SU-DHL-6 (cell line): ENCODE data around the gene SERPINA1.

ENCODE experiments used
- H2AFZ ChIP-seq: fragments of 200-600 bp; sonication (generic); 2 replicates; pipeline ENCODE4 v1.6.1; 2014; ENCODE audit warnings: low read depth, mild to moderate bottlenecking, moderate library complexity, mixed read lengths, antibody characterized with exemption, low read length; ENCODE audit not compliant: severe bottlenecking
- H3F3A ChIP-seq: fragments of 200-600 bp; shearing (Covaris generic); 2 replicates; pipeline ENCODE4 v1.6.0; 2016; ENCODE audit warnings: antibody characterized with exemption, mild to moderate bottlenecking; ENCODE audit not compliant: insufficient read depth
- H3K27ac ChIP-seq: fragments of 200-600 bp; sonication (generic); 2 replicates; pipeline ENCODE4 v1.5.1; 2016; ENCODE audit warnings: low read depth, mild to moderate bottlenecking, low read length, moderate library complexity, mixed read lengths
- H3K27me3 ChIP-seq: fragments of 200-600 bp; sonication (generic), shearing (Covaris generic); 2 replicates; pipeline ENCODE4 v1.6.0; 2014; ENCODE audit warnings: mild to moderate bottlenecking, low read length
- H3K36me3 ChIP-seq: fragments of 200-600 bp; sonication (generic); 2 replicates; pipeline ENCODE4 v1.6.1; 2014; ENCODE audit warnings: mild to moderate bottlenecking, low read length, mixed read lengths
- H3K4me2 ChIP-seq: fragments of 300-600, 200-600 bp; shearing (Covaris generic), sonication (generic); 2 replicates; pipeline ENCODE4 v1.6.0; 2014; ENCODE audit warnings: low read length, low read depth, mild to moderate bottlenecking; ENCODE audit not compliant: poor library complexity, severe bottlenecking
- H3K4me3 ChIP-seq: fragments of 200-600 bp; sonication (generic); 2 replicates; pipeline ENCODE4 v1.5.1; 2014; ENCODE audit warnings: antibody characterized with exemption, low read length, mild to moderate bottlenecking, mixed read lengths; ENCODE audit not compliant: insufficient read depth, poor library complexity, severe bottlenecking
- H3K79me2 ChIP-seq: fragments of 200-600 bp; sonication (generic); 2 replicates; pipeline ENCODE4 v1.6.1; 2014; ENCODE audit warnings: mild to moderate bottlenecking, low read length, moderate library complexity; ENCODE audit not compliant: insufficient read depth
- H3K9ac ChIP-seq: fragments of 200-600 bp; sonication (generic); 2 replicates; pipeline ENCODE4 v1.7.0; 2014; ENCODE audit warnings: mild to moderate bottlenecking, low read length
- H3K9me2 ChIP-seq: fragments of 200-600 bp; sonication (generic); replicated peaks from 2 replicates; pipeline ENCODE4 v1.6.1; 2014; ENCODE audit warnings: low read length; ENCODE audit not compliant: insufficient read depth
- H3K9me3 ChIP-seq: fragments of 200-600 bp; sonication (generic); 2 replicates; pipeline ENCODE4 v1.6.1; 2014; ENCODE audit warnings: low read length, mixed read lengths; ENCODE audit not compliant: insufficient read depth
- H4K20me1 ChIP-seq: fragments of 200-600 bp; sonication (generic); 2 replicates; pipeline ENCODE4 v1.6.1; 2014; ENCODE audit warnings: low read depth, mild to moderate bottlenecking, antibody characterized with exemption, low read length, moderate library complexity, mixed read lengths
- CTCF ChIP-seq: fragments of 200-600 bp; sonication (generic); IDR thresholded peaks from one replicate; pipeline ENCODE4 v1.5.1; 2017; ENCODE audit warnings: antibody characterized with exemption, mild to moderate bottlenecking, low read length, moderate library complexity; ENCODE audit not compliant: insufficient read depth, poor library complexity, severe bottlenecking
- EZH2phosphoT487 ChIP-seq: fragments of 200-600 bp; sonication (generic), shearing (Covaris generic); conservative IDR thresholded peaks from 2 replicates; pipeline ENCODE4 v1.6.1; 2018; ENCODE audit warnings: mild to moderate bottlenecking, antibody characterized with exemption, low read length, moderate library complexity, mixed read lengths

Gene SERPINA1

DNA sequence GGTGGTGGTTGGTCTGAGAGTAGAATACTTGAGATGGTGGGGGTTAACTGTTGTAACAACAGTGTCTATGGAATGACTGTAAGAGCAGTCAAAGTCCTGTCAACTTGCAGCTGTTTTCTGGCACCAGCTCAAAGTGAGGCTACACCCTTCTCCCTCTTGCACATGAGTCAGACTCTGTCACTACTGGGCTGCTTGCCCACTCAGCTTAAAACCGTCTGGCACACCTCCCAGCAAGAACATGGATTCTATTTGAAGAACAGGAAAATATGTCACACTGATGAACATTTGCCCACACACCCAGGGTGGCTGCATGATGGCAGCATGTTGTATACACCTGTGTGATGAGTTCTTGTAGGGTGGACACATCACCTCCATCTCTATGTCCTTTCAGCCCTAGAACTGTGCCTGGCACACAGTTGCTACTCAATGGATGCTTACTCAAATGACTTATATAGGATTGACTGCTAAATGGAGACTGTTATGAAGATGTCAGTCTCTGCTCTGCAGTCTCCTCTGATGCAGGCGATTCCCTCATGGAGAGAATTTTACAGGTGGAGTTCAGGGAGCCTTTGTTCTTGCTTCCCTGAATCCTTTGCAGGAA, 46.0 kb downstream of the SERPINA1 start:
- Histone ChIP-seq H3K79me2 (no peaks in the 10 kb centered on the region), H3K4me2 (no peak overlapping the region), H3K36me3 (no peaks in the 10 kb centered on the region), H3K9me2 (no peaks in the 10 kb centered on the region), H3K27me3 (no peaks in the 10 kb centered on the region), H3K4me3 (no peak overlapping the region), H3K27ac (no peak overlapping the region), H3F3A (no peaks in the 10 kb centered on the region), H3K9ac (no peak overlapping the region), H3K9me3 (no peaks in the 10 kb centered on the region), H4K20me1 (no peaks in the 10 kb centered on the region), H2AFZ (no peak overlapping the region)
- TF ChIP-seq CTCF (no peak), EZH2phosphoT487 (no peak)

GRCh38 chr14:94341656-94342333, 46.6 kb downstream of the SERPINA1 start:
- Histone ChIP-seq H2AFZ (no peak overlapping the region), H3K9me2 (no peaks in the 10 kb centered on the region), H4K20me1 (no peaks in the 10 kb centered on the region), H3K4me2 (no peak overlapping the region), H3K27me3 (no peaks in the 10 kb centered on the region), H3K79me2 (no peaks in the 10 kb centered on the region), H3K27ac (no peak overlapping the region), H3K9ac (no peak overlapping the region), H3K4me3 (no peak overlapping the region), H3F3A (no peaks in the 10 kb centered on the region), H3K36me3 (no peaks in the 10 kb centered on the region), H3K9me3 (no peaks in the 10 kb centered on the region)
- no peak for TF ChIP-seq CTCF
- TF ChIP-seq EZH2phosphoT487 = no peak

DNA sequence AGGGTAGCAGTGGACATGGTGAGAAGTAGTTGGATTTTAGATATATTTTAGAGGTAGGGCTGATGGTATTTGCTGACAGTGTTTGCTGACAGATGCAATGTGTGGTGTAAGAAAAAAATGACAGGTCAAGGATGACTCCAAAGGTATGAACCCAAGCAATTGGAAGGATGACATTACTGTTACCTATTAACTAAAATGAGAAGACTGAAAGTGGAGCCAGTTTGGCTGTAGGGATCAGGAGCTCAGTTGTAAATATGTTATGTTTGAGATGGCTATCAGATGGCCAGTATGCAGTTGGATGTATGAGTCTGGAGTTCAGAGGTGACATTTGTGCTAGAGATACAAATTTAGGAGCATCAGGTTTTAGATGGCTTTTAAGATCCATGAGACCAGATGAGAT, 47.9 kb downstream of the SERPINA1 start:
- Histone ChIP-seq H3K27me3 (no peaks in the 10 kb centered on the region), H4K20me1 (no peaks in the 10 kb centered on the region), H3K9me2 (no peaks in the 10 kb centered on the region), H2AFZ (no peak overlapping the region), H3K9me3 (no peaks in the 10 kb centered on the region), H3K4me3 (no peak overlapping the region), H3K4me2 (no peak overlapping the region), H3K36me3 (no peaks in the 10 kb centered on the region), H3K27ac (no peak overlapping the region), H3K79me2 (no peaks in the 10 kb centered on the region), H3F3A (no peaks in the 10 kb centered on the region), H3K9ac (no peak overlapping the region)
- no peak for TF ChIP-seq CTCF
- no peak for TF ChIP-seq EZH2phosphoT487
